Renal cortical epithelial cell (primary cell): ENCODE results near the gene CYRIA. TPM values are rescaled to one million over a fixed set of nuclear protein-coding genes. Genes with fewer than 3 reads are reported as not detected.

Experiments used
- DNase-seq: peaks from one replicate; pipeline ENCODE4 v3.0.0-alpha.2; 2011; ENCODE audit warnings: low read depth
- total RNA-seq: library from RNA; depleted of rRNA; stranded (reverse); fragments of >200 nt; gene quantifications from 2 replicates; pipeline ENCODE4 v1.2.3, GENCODE V29; 2014

Gene CYRIA
- total RNA-seq, 1 donor from 2014 or later = 9.2 TPM

GRCh38 chr2:16669388-16669787 lies 3.8 kb upstream of the CYRIA start:
- no peak for DNase-seq

- DNase-seq = no peak
Observed at GRCh38 chr2:16666449-16666801, 791 bp upstream of the CYRIA start.

GRCh38 chr2:16664809-16665747 lies 556 bp downstream of the CYRIA start:
- DNase-seq = no peak

GRCh38 chr2:16664052-16664731 lies 1.4 kb downstream of the CYRIA start:
- DNase-seq = peak; percentile 71

GRCh38 chr2:16663121-16663905 lies 2.3 kb downstream of the CYRIA start:
- DNase-seq = no peak

GRCh38 chr2:16661936-16662839 lies 3.4 kb downstream of the CYRIA start:
- peak; percentile 85 for DNase-seq

GRCh38 chr2:16661526-16661925 lies 4.1 kb downstream of the CYRIA start:
- DNase-seq = no peak

GRCh38 chr2:16660556-16660955 lies 5.1 kb downstream of the CYRIA start:
- DNase-seq = no peak

- DNase-seq = no peak
Observed at GRCh38 chr2:16660114-16660513, 5.5 kb downstream of the CYRIA start.

- no peak for DNase-seq
Observed at GRCh38 chr2:16658076-16658739, 7.4 kb downstream of the CYRIA start.

GRCh38 chr2:16657671-16658070 lies 8.0 kb downstream of the CYRIA start:
- no peak for DNase-seq

- DNase-seq = peak; percentile 62
Observed at GRCh38 chr2:16656784-16657391, 8.7 kb downstream of the CYRIA start.

GRCh38 chr2:16655905-16656642 lies 9.6 kb downstream of the CYRIA start:
- DNase-seq = peak; percentile 43

- no peak for DNase-seq
Observed at GRCh38 chr2:16655445-16655837, 10.2 kb downstream of the CYRIA start.

- no peak for DNase-seq
Observed at GRCh38 chr2:16654833-16655444, 10.7 kb downstream of the CYRIA start.

- no peak for DNase-seq
Observed at GRCh38 chr2:16653799-16654198, 11.8 kb downstream of the CYRIA start.

GRCh38 chr2:16653083-16653375 lies 12.6 kb downstream of the CYRIA start:
- DNase-seq = no peak

- DNase-seq = no peak
Observed at GRCh38 chr2:16652296-16653082, 13.1 kb downstream of the CYRIA start.
